IPS-18a (cell line): ENCODE results near the gene VAMP1.

Source experiments
- H3K27ac ChIP-seq: one replicate; pipeline ENCODE4 v1.5.1; 2013; ENCODE audit warnings: low read length
- H3K27me3 ChIP-seq: one replicate; pipeline ENCODE4 v1.6.1; 2013; ENCODE audit warnings: mild to moderate bottlenecking, low read length; ENCODE audit not compliant: control insufficient read depth, insufficient read depth
- H3K36me3 ChIP-seq: one replicate; pipeline ENCODE4 v1.6.1; 2013; ENCODE audit warnings: low read depth, low read length; ENCODE audit not compliant: control insufficient read depth
- H3K4me1 ChIP-seq: one replicate; pipeline ENCODE4 v1.6.1; 2013; ENCODE audit warnings: low read depth, low read length; ENCODE audit not compliant: control insufficient read depth
- H3K4me3 ChIP-seq: one replicate; pipeline ENCODE4 v1.5.1; 2013; ENCODE audit warnings: low read length
- H3K9ac ChIP-seq: one replicate; pipeline ENCODE4 v1.6.1; 2013; ENCODE audit warnings: mild to moderate bottlenecking, low read length, moderate library complexity
- H3K9me3 ChIP-seq: one replicate; pipeline ENCODE4 v1.6.1; 2013; ENCODE audit warnings: low read depth, low read length; ENCODE audit not compliant: control insufficient read depth

VAMP1 gene

GRCh38 chr12:6444031-6444430 is 26.4 kb downstream of the VAMP1 start:
- Histone ChIP-seq H3K4me1 (no peaks in the 10 kb centered on the region), H3K4me3 (no peak overlapping the region), H3K9me3 (no peaks in the 10 kb centered on the region), H3K27ac (no peak overlapping the region), H3K27me3 (no peaks in the 10 kb centered on the region), H3K9ac (no peak overlapping the region), H3K36me3 (no peaks in the 10 kb centered on the region)

DNA sequence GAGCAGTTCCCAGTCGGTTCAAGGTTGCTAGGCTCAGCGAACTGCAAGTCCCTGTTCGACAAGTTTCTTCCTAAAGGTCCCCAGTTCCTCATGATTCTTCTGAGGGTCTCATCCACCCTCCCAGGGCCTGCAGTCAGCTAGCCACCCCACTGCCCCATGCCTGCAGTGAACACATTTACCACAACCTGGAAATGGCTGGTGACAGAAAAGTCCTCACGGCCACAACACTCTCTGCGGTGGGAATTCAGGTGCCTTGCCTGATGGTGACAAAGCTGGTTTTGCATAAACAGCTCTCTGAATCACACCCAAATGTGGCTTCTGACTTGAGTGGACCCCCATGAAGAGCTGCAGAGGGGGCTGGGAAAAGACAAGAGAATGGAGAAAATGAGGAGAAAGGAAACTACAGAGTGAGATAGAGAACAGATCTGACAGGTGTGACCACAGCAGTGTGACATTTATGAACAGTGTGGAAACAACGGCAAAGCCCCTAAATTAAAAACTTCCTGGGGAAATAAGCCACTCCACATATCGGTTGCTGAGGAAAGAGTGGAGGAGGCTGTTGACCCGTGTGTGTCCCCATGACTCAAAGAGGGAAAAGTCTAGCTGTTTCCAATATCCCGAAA is 27.0 kb downstream of the VAMP1 start:
- Histone ChIP-seq H3K27ac (no peak overlapping the region), H3K36me3 (no peaks in the 10 kb centered on the region), H3K4me3 (no peak overlapping the region), H3K9ac (no peak overlapping the region), H3K9me3 (no peaks in the 10 kb centered on the region), H3K4me1 (no peaks in the 10 kb centered on the region), H3K27me3 (no peaks in the 10 kb centered on the region)

- H3K9ac ChIP-seq: no peak overlapping the region
- no peaks in the 10 kb centered on the region for H3K27me3 ChIP-seq
- no peaks in the 10 kb centered on the region for H3K36me3 ChIP-seq
- H3K4me1 ChIP-seq: no peaks in the 10 kb centered on the region
- no peaks in the 10 kb centered on the region for H3K9me3 ChIP-seq
- H3K4me3 ChIP-seq: no peak overlapping the region
- no peak overlapping the region for H3K27ac ChIP-seq
Measured at GRCh38 chr12:6442836-6443235, 27.6 kb downstream of the VAMP1 start.

- Histone ChIP-seq H3K9ac (no peak overlapping the region), H3K36me3 (no peaks in the 10 kb centered on the region), H3K9me3 (no peaks in the 10 kb centered on the region), H3K27ac (no peak overlapping the region), H3K4me1 (no peaks in the 10 kb centered on the region), H3K4me3 (no peak overlapping the region), H3K27me3 (no peaks in the 10 kb centered on the region)
Measured at GRCh38 chr12:6440391-6440790, 30.1 kb downstream of the VAMP1 start.

DNA sequence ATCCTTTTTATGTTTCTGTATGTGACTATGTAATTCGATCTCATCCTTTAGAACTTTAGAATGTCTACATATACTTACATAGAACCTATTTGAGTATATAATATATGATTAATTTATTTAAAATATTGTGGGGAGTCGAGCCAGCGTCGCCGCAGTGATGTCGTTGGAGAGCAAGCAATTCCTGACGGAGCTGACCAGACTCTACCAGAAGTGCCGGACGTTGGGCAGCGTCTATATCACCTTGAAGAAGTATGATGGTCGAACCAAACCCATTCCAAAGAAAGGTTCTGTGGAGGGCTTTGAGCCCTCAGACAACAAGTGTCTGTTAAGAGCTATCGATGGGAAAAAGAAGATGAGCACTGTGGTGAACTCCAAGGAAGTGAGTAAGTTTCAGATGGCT is 32.1 kb downstream of the VAMP1 start:
- Histone ChIP-seq H3K9ac (no peak overlapping the region), H3K4me1 (peaks cover 9% of the 10 kb centered on the region), H3K27me3 (no peaks in the 10 kb centered on the region), H3K27ac (no peak overlapping the region), H3K9me3 (no peaks in the 10 kb centered on the region), H3K36me3 (no peaks in the 10 kb centered on the region), H3K4me3 (no peak overlapping the region)

DNA sequence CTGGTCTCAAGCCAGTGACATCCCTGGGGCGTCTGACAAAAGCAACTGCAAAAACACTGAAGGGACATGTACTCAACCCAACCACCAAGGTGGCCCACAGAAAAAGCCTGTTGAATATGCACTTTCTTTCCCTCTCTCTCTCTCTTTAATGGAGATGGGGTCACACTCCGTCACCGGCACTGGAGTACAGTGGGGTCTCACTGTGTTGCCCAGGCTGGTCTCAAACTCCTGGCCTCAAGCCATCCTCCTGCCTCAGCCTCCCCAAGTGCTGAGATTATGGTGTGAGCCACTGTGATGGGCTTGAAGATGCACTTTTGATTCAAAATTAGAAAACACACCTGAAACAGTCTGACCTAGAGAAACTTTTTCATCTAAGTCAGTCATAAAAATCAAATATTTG is 32.9 kb downstream of the VAMP1 start:
- H3K4me1 ChIP-seq: peaks cover 9% of the 10 kb centered on the region
- no peak overlapping the region for H3K4me3 ChIP-seq
- no peak overlapping the region for H3K9ac ChIP-seq
- no peaks in the 10 kb centered on the region for H3K9me3 ChIP-seq
- H3K27ac ChIP-seq: no peak overlapping the region
- no peaks in the 10 kb centered on the region for H3K36me3 ChIP-seq
- H3K27me3 ChIP-seq: no peaks in the 10 kb centered on the region

GRCh38 chr12:6435961-6436715 is 34.3 kb downstream of the VAMP1 start:
- Histone ChIP-seq H3K36me3 (no peaks in the 10 kb centered on the region), H3K9ac (no peak overlapping the region), H3K9me3 (no peaks in the 10 kb centered on the region), H3K27me3 (no peaks in the 10 kb centered on the region), H3K4me3 (no peak overlapping the region), H3K4me1 (peaks cover 9% of the 10 kb centered on the region), H3K27ac (no peak overlapping the region)

- Histone ChIP-seq H3K4me3 (no peak overlapping the region), H3K27me3 (no peaks in the 10 kb centered on the region), H3K4me1 (peaks cover 9% of the 10 kb centered on the region), H3K9me3 (no peaks in the 10 kb centered on the region), H3K36me3 (no peaks in the 10 kb centered on the region), H3K9ac (no peak overlapping the region), H3K27ac (no peak overlapping the region)
Measured at GRCh38 chr12:6434205-6435140, 36.0 kb downstream of the VAMP1 start.

GRCh38 chr12:6432991-6433390 is 37.5 kb downstream of the VAMP1 start:
- Histone ChIP-seq H3K27me3 (no peaks in the 10 kb centered on the region), H3K9ac (no peak overlapping the region), H3K36me3 (no peaks in the 10 kb centered on the region), H3K4me3 (no peak overlapping the region), H3K4me1 (peaks cover 9% of the 10 kb centered on the region), H3K9me3 (no peaks in the 10 kb centered on the region), H3K27ac (no peak overlapping the region)

- no peaks in the 10 kb centered on the region for H3K36me3 ChIP-seq
- H3K27ac ChIP-seq: no peak overlapping the region
- no peaks in the 10 kb centered on the region for H3K27me3 ChIP-seq
- no peak overlapping the region for H3K4me3 ChIP-seq
- no peaks in the 10 kb centered on the region for H3K9me3 ChIP-seq
- H3K4me1 ChIP-seq: peaks cover 9% of the 10 kb centered on the region
- H3K9ac ChIP-seq: no peak overlapping the region
Measured at GRCh38 chr12:6430124-6430989, 40.1 kb downstream of the VAMP1 start.

DNA sequence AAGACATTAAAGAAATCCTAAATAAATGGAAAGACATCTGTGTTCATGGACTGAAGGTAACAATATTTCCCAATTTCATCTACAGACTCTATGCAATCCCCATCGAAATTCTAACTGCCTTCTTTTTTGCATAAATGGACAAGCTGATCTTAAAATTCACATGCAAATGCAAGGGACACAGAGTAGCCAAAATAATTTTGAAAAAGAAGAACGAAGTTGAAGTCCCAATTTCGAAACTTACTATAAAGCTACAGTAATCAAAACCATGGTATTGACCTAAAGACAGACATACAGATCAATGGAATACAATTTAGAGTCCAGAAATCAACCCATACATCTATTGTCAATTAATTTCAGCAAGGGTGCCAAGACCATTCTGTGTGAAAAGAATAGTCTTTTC is 42.2 kb downstream of the VAMP1 start:
- Histone ChIP-seq H3K4me3 (no peak overlapping the region), H3K4me1 (peaks cover under 1% of the 10 kb centered on the region), H3K27ac (no peak overlapping the region), H3K9ac (no peak overlapping the region), H3K9me3 (no peaks in the 10 kb centered on the region), H3K27me3 (no peaks in the 10 kb centered on the region), H3K36me3 (no peaks in the 10 kb centered on the region)
